GM23338 (cell line): ENCODE measurements around the gene SIGLEC15. TPM values are rescaled to one million over a fixed set of nuclear protein-coding genes. Genes with fewer than 3 reads are reported as not detected.

Experiments
- ATAC-seq: fragments of 200-7000 bp; cut with Tn5 transposase; 3 replicates; pipeline ENCODE4 v1.9.1; 2020
- DNase-seq: peaks from one replicate; pipeline ENCODE4 v3.0.0-alpha.2; 2015; ENCODE audit warnings: low spot score
- H2AFZ ChIP-seq: fragments of 200-600 bp; sonication (generic); 2 replicates; pipeline ENCODE4 v1.8.0; 2016; ENCODE audit warnings: antibody characterized with exemption, mild to moderate bottlenecking, moderate library complexity
- H3F3A ChIP-seq: fragments of 200-600 bp; sonication (generic); replicated peaks from 2 replicates; pipeline ENCODE4 v1.8.0; 2017; ENCODE audit warnings: antibody characterized with exemption, mixed run types, low read depth
- H3K27ac ChIP-seq: fragments of 200-600 bp; sonication (generic); 2 replicates; pipeline ENCODE4 v1.6.1; 2016; ENCODE audit warnings: low read depth
- H3K27me3 ChIP-seq: fragments of 200-600 bp; sonication (generic); 2 replicates; pipeline ENCODE4 v1.8.0; 2016; ENCODE audit warnings: mild to moderate bottlenecking, mixed run types, moderate library complexity; ENCODE audit not compliant: insufficient read depth
- H3K36me3 ChIP-seq: fragments of 200-600 bp; sonication (generic); 2 replicates; pipeline ENCODE4 v1.8.0; 2016; ENCODE audit warnings: mild to moderate bottlenecking; ENCODE audit not compliant: insufficient read depth
- H3K4me1 ChIP-seq: fragments of 200-600 bp; sonication (generic); 2 replicates; pipeline ENCODE4 v1.8.0; 2016; ENCODE audit warnings: mild to moderate bottlenecking, moderate library complexity; ENCODE audit not compliant: insufficient read depth
- H3K4me2 ChIP-seq: fragments of 200-600 bp; sonication (generic); 2 replicates; pipeline ENCODE4 v1.7.1; 2017; ENCODE audit warnings: mixed run types
- H3K4me3 ChIP-seq: fragments of 200-600 bp; sonication (generic); 2 replicates; pipeline ENCODE4 v1.6.1; 2016; ENCODE audit warnings: mixed run types
- H3K79me2 ChIP-seq: fragments of 200-600 bp; sonication (generic); replicated peaks from 2 replicates; pipeline ENCODE4 v1.8.0; 2017; ENCODE audit warnings: mild to moderate bottlenecking; ENCODE audit not compliant: insufficient read depth
- H3K9me2 ChIP-seq: fragments of 200-600 bp; sonication (generic); 2 replicates; pipeline ENCODE4 v1.8.0; 2017; ENCODE audit not compliant: insufficient read depth
- H4K20me1 ChIP-seq: fragments of 200-600 bp; sonication (generic); replicated peaks from 2 replicates; pipeline ENCODE4 v1.8.0; 2017; ENCODE audit warnings: mild to moderate bottlenecking; ENCODE audit not compliant: insufficient read depth
- H3K27ac Mint-ChIP-seq: 2 replicates; pipeline ENCODE4 v1.8.0; 2020; ENCODE audit warnings: inconsistent platforms, mild to moderate bottlenecking, moderate library complexity, mixed read lengths
- H3K27me3 Mint-ChIP-seq: 3 replicates; pipeline ENCODE4 v1.8.0; 2022; ENCODE audit warnings: low read depth, mild to moderate bottlenecking, moderate library complexity, mixed read lengths, inconsistent platforms; ENCODE audit not compliant: insufficient read depth, poor library complexity
- H3K36me3 Mint-ChIP-seq: 3 replicates; pipeline ENCODE4 v1.8.0; 2021; ENCODE audit warnings: low read depth, mild to moderate bottlenecking, inconsistent platforms, moderate library complexity, mixed read lengths
- H3K4me1 Mint-ChIP-seq: 3 replicates; pipeline ENCODE4 v1.8.0; 2020; ENCODE audit warnings: mild to moderate bottlenecking, inconsistent platforms, mixed read lengths
- H3K4me3 Mint-ChIP-seq: 3 replicates; pipeline ENCODE4 v1.8.0; 2021; ENCODE audit warnings: moderate library complexity, mild to moderate bottlenecking, inconsistent platforms, mixed read lengths
- H3K9me3 Mint-ChIP-seq: 3 replicates; pipeline ENCODE4 v1.8.0; 2020; ENCODE audit warnings: moderate library complexity, mild to moderate bottlenecking, inconsistent platforms, mixed read lengths
- CREB1 ChIP-seq: fragments of 250-450 bp; sonication (Bioruptor Pico); IDR thresholded peaks from 2 replicates; pipeline ENCODE4 v1.5.0; 2020; ENCODE audit warnings: low read depth, mild to moderate bottlenecking, moderate library complexity
- EZH2 ChIP-seq: fragments of 200-600 bp; sonication (generic); IDR thresholded peaks from one replicate; pipeline ENCODE4 v1.8.0; 2017; ENCODE audit warnings: antibody characterized with exemption, mild to moderate bottlenecking, low read depth; ENCODE audit not compliant: unreplicated experiment
- EZH2phosphoT487 ChIP-seq: fragments of 200-600 bp; sonication (generic); IDR thresholded peaks from one replicate; pipeline ENCODE4 v1.8.1; 2018; ENCODE audit warnings: antibody characterized with exemption; ENCODE audit not compliant: unreplicated experiment
- NANOG ChIP-seq: IDR thresholded peaks from 2 replicates; pipeline ENCODE4 v1.6.1; 2016; ENCODE audit warnings: antibody characterized with exemption, borderline replicate concordance
- POLR2AphosphoS5 ChIP-seq: IDR thresholded peaks from 2 replicates; pipeline ENCODE4 v1.6.1; 2016; ENCODE audit warnings: antibody characterized with exemption, low read depth
- STAT1 ChIP-seq: IDR thresholded peaks from one replicate; pipeline ENCODE4 v1.6.1; 2016; ENCODE audit warnings: antibody characterized with exemption; ENCODE audit not compliant: unreplicated experiment
- ZNF114 ChIP-seq: fragments of 250-450 bp; sonication (Bioruptor Pico); IDR thresholded peaks from 2 replicates; pipeline ENCODE4 v1.5.0; 2020; ENCODE audit warnings: mild to moderate bottlenecking, moderate library complexity
- ZNF331 ChIP-seq: fragments of 250-450 bp; sonication (Bioruptor Pico); IDR thresholded peaks from 2 replicates; pipeline ENCODE4 v1.5.0; 2020; ENCODE audit warnings: low read depth, mild to moderate bottlenecking, moderate library complexity
- ZNF462 ChIP-seq: fragments of 250-450 bp; sonication (Bioruptor Pico); IDR thresholded peaks from 2 replicates; pipeline ENCODE4 v1.5.0; 2020; ENCODE audit warnings: mild to moderate bottlenecking, moderate library complexity
- polyA plus RNA-seq: library from polyadenylated mRNA; unstranded; fragments of >200 nt; fragmentation: Nextera tagmentation; extraction: Ambion mirVana; gene quantifications from 2 replicates; pipeline ENCODE4 v1.2.1, GENCODE V29; 2016
- total RNA-seq: library from RNA; depleted of rRNA; stranded (reverse); fragments of >200 nt; shearing (Covaris generic); gene quantifications from 2 replicates; pipeline ENCODE4 v1.2.3, GENCODE V29; 2014
- TF ChIP-seq, protein P1 (sequence below), 2 experiments: fragments of 200-600 bp in 1 of 2; sonication (generic) in 1 of 2; conservative IDR thresholded peaks; 2 replicates each; pipeline versions ENCODE4 v1.5.1 to v1.6.1; 2016 to 2017; ENCODE audit warnings: antibody characterized with exemption in 2 of 2, low read depth in 2 of 2, mild to moderate bottlenecking in 2 of 2, moderate library complexity in 1 of 2

The SIGLEC15 gene
- total and polyA plus RNA-seq, 2 experiments from 2014 or later: 0.29 TPM; not detected in 1

GRCh38 chr18:45879681-45880655 is 54.5 kb downstream of the SIGLEC15 start:
- no peaks in the 10 kb centered on the region for H3K79me2 ChIP-seq
- H3K4me3 ChIP-seq: no peak overlapping the region
- H3K27ac ChIP-seq: no peak overlapping the region
- Mint-ChIP-seq H3K36me3 (peaks cover 22% of the 10 kb centered on the region), H3K27me3 (no peaks in the 10 kb centered on the region), H3K4me3 (no peak overlapping the region), H3K4me1 (peaks cover 7% of the 10 kb centered on the region), H3K9me3 (peaks cover 6% of the 10 kb centered on the region; the same call in 2 of the 3 replicates), H3K27ac (no peak overlapping the region)
- H3K27me3 ChIP-seq: no peaks in the 10 kb centered on the region
- no peaks in the 10 kb centered on the region for H3K9me2 ChIP-seq
- no peaks in the 10 kb centered on the region for H4K20me1 ChIP-seq
- no peaks in the 10 kb centered on the region for H3K4me1 ChIP-seq
- DNase-seq (peak; percentile 86), ATAC-seq (peak; percentile 100)
- TF ChIP-seq ZNF331: no peak
- no peak for TF ChIP-seq EZH2phosphoT487
- TF ChIP-seq, protein P1, sequence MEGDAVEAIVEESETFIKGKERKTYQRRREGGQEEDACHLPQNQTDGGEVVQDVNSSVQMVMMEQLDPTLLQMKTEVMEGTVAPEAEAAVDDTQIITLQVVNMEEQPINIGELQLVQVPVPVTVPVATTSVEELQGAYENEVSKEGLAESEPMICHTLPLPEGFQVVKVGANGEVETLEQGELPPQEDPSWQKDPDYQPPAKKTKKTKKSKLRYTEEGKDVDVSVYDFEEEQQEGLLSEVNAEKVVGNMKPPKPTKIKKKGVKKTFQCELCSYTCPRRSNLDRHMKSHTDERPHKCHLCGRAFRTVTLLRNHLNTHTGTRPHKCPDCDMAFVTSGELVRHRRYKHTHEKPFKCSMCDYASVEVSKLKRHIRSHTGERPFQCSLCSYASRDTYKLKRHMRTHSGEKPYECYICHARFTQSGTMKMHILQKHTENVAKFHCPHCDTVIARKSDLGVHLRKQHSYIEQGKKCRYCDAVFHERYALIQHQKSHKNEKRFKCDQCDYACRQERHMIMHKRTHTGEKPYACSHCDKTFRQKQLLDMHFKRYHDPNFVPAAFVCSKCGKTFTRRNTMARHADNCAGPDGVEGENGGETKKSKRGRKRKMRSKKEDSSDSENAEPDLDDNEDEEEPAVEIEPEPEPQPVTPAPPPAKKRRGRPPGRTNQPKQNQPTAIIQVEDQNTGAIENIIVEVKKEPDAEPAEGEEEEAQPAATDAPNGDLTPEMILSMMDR (conservative IDR thresholded peaks at IDR 0.05; ENCODE audit: low read depth in 2 of 2): peak; percentile 98 to 99
- no peak for TF ChIP-seq STAT1
- TF ChIP-seq NANOG: no peak
- TF ChIP-seq POLR2AphosphoS5: no peak
- TF ChIP-seq CREB1 (CRISPR knock-in tag): peak; percentile 30; the same call in 1 of the 2 replicates
- no peak for TF ChIP-seq EZH2
- TF ChIP-seq ZNF462 (CRISPR knock-in tag): no peak
- TF ChIP-seq ZNF114 (CRISPR knock-in tag): no peak
- no peak overlapping the region for H3K4me2 ChIP-seq
- no peak overlapping the region for H2AFZ ChIP-seq
- H3F3A ChIP-seq: no peaks in the 10 kb centered on the region
- no peaks in the 10 kb centered on the region for H3K36me3 ChIP-seq
